ENCODE measurements around the gene KLHL7.

The KLHL7 gene

GRCh38 chr7:23076772-23077171 is 28.8 kb upstream of the KLHL7 start:
- no peaks in the 10 kb centered on the region for H3K9me3 ChIP-seq (ENCODE audit: control insufficient read depth, low read length)
- H3K4me1 ChIP-seq (ENCODE audit: control insufficient read depth, insufficient read depth, low read length): peaks cover 5% of the 10 kb centered on the region
- no peak overlapping the region for H3K4me3 ChIP-seq (ENCODE audit: insufficient read depth, low read depth, low read length)
- H3K27me3 ChIP-seq (ENCODE audit: control insufficient read depth, insufficient read depth, low read length, poor library complexity, severe bottlenecking): no peaks in the 10 kb centered on the region
- no peak overlapping the region for H3K27ac ChIP-seq (ENCODE audit: insufficient read depth, low read depth, low read length, poor library complexity, severe bottlenecking)
- 45 to 48% methylated on average over 3 of the region's 3 CpGs for WGBS, 2 experiments
- H3K36me3 ChIP-seq (ENCODE audit: control insufficient read depth, insufficient read depth, low read length): no peaks in the 10 kb centered on the region

GRCh38 chr7:23093111-23093510 is 12.5 kb upstream of the KLHL7 start:
- Histone ChIP-seq H3K27me3 (ENCODE audit: control insufficient read depth, insufficient read depth, low read length, poor library complexity, severe bottlenecking) (no peaks in the 10 kb centered on the region), H3K27ac (ENCODE audit: insufficient read depth, low read depth, low read length, poor library complexity, severe bottlenecking) (no peak overlapping the region), H3K4me1 (ENCODE audit: control insufficient read depth, insufficient read depth, low read length) (no peaks in the 10 kb centered on the region), H3K9me3 (ENCODE audit: control insufficient read depth, low read length) (no peaks in the 10 kb centered on the region), H3K36me3 (ENCODE audit: control insufficient read depth, insufficient read depth, low read length) (no peaks in the 10 kb centered on the region), H3K4me3 (ENCODE audit: insufficient read depth, low read depth, low read length) (no peak overlapping the region)
- WGBS, 2 experiments: 58 to 68% methylated on average over 2 of the region's 4 CpGs

GRCh38 chr7:23093546-23093945 is 12.0 kb upstream of the KLHL7 start:
- H3K27me3 ChIP-seq (ENCODE audit: control insufficient read depth, insufficient read depth, low read length, poor library complexity, severe bottlenecking): no peaks in the 10 kb centered on the region

GRCh38 chr7:23096518-23097290 is 8.9 kb upstream of the KLHL7 start:
- H3K4me3 ChIP-seq (ENCODE audit: insufficient read depth, low read depth, low read length): no peak overlapping the region
- no peaks in the 10 kb centered on the region for H3K27me3 ChIP-seq (ENCODE audit: control insufficient read depth, insufficient read depth, low read length, poor library complexity, severe bottlenecking)
- H3K27ac ChIP-seq (ENCODE audit: insufficient read depth, low read depth, low read length, poor library complexity, severe bottlenecking): no peak overlapping the region
- H3K9me3 ChIP-seq (ENCODE audit: control insufficient read depth, low read length): no peaks in the 10 kb centered on the region
- 90 to 98% methylated on average over 2 of the region's 2 CpGs for WGBS, 2 experiments
- no peaks in the 10 kb centered on the region for H3K4me1 ChIP-seq (ENCODE audit: control insufficient read depth, insufficient read depth, low read length)
- H3K36me3 ChIP-seq (ENCODE audit: control insufficient read depth, insufficient read depth, low read length): no peaks in the 10 kb centered on the region

More at GRCh38 chr7:23093546-23093945, 12.0 kb upstream of the KLHL7 start:
- Histone ChIP-seq H3K4me1 (ENCODE audit: control insufficient read depth, insufficient read depth, low read length) (no peaks in the 10 kb centered on the region), H3K9me3 (ENCODE audit: control insufficient read depth, low read length) (no peaks in the 10 kb centered on the region), H3K36me3 (ENCODE audit: control insufficient read depth, insufficient read depth, low read length) (no peaks in the 10 kb centered on the region), H3K4me3 (ENCODE audit: insufficient read depth, low read depth, low read length) (no peak overlapping the region), H3K27ac (ENCODE audit: insufficient read depth, low read depth, low read length, poor library complexity, severe bottlenecking) (no peak overlapping the region)
- 88 to 92% methylated on average over 1 of the region's 1 CpG for WGBS, 2 experiments

DNA sequence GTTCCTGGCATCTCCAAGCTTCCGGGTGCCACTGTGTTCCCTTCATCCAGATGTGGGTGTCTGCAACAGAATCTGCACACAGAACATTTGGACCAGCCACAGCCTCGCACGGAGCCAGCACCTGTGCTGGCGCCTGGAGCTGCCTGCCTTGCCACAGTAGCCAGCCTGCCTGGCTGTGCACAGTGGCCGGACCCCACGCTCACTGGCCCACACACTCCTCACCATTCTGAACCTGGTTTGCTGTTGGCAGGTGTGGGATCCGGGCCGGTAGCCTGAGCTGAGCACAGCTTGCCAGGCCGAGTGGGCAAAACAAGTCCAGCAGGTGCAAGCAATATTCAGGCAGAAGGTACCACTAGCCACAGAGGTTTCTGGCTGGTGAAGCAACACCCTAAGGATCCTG is 7.6 kb upstream of the KLHL7 start:
- H3K36me3 ChIP-seq (ENCODE audit: control insufficient read depth, insufficient read depth, low read length): no peaks in the 10 kb centered on the region
- H3K27ac ChIP-seq (ENCODE audit: insufficient read depth, low read depth, low read length, poor library complexity, severe bottlenecking): no peak overlapping the region
- H3K27me3 ChIP-seq (ENCODE audit: control insufficient read depth, insufficient read depth, low read length, poor library complexity, severe bottlenecking): no peaks in the 10 kb centered on the region
- 92 to 95% methylated on average over 9 of the region's 9 CpGs for WGBS, 2 experiments
- H3K9me3 ChIP-seq (ENCODE audit: control insufficient read depth, low read length): no peaks in the 10 kb centered on the region
- no peaks in the 10 kb centered on the region for H3K4me1 ChIP-seq (ENCODE audit: control insufficient read depth, insufficient read depth, low read length)
- H3K4me3 ChIP-seq (ENCODE audit: insufficient read depth, low read depth, low read length): no peak overlapping the region

- Histone ChIP-seq H3K4me1 (ENCODE audit: control insufficient read depth, insufficient read depth, low read length) (no peaks in the 10 kb centered on the region), H3K36me3 (ENCODE audit: control insufficient read depth, insufficient read depth, low read length) (no peaks in the 10 kb centered on the region), H3K4me3 (ENCODE audit: insufficient read depth, low read depth, low read length) (no peak overlapping the region), H3K9me3 (ENCODE audit: control insufficient read depth, low read length) (no peaks in the 10 kb centered on the region), H3K27ac (ENCODE audit: insufficient read depth, low read depth, low read length, poor library complexity, severe bottlenecking) (no peak overlapping the region), H3K27me3 (ENCODE audit: control insufficient read depth, insufficient read depth, low read length, poor library complexity, severe bottlenecking) (no peaks in the 10 kb centered on the region)
- 86 to 95% methylated on average over 2 of the region's 2 CpGs for WGBS, 2 experiments
Observed at GRCh38 chr7:23098460-23098859, 7.1 kb upstream of the KLHL7 start.

GRCh38 chr7:23100697-23101096 is 4.9 kb upstream of the KLHL7 start:
- Histone ChIP-seq H3K27me3 (ENCODE audit: control insufficient read depth, insufficient read depth, low read length, poor library complexity, severe bottlenecking) (no peaks in the 10 kb centered on the region), H3K4me3 (ENCODE audit: insufficient read depth, low read depth, low read length) (no peak overlapping the region), H3K9me3 (ENCODE audit: control insufficient read depth, low read length) (no peaks in the 10 kb centered on the region), H3K4me1 (ENCODE audit: control insufficient read depth, insufficient read depth, low read length) (no peaks in the 10 kb centered on the region), H3K36me3 (ENCODE audit: control insufficient read depth, insufficient read depth, low read length) (no peaks in the 10 kb centered on the region), H3K27ac (ENCODE audit: insufficient read depth, low read depth, low read length, poor library complexity, severe bottlenecking) (no peak overlapping the region)
- 60 to 64% methylated on average over 2 of the region's 2 CpGs for WGBS, 2 experiments

DNA sequence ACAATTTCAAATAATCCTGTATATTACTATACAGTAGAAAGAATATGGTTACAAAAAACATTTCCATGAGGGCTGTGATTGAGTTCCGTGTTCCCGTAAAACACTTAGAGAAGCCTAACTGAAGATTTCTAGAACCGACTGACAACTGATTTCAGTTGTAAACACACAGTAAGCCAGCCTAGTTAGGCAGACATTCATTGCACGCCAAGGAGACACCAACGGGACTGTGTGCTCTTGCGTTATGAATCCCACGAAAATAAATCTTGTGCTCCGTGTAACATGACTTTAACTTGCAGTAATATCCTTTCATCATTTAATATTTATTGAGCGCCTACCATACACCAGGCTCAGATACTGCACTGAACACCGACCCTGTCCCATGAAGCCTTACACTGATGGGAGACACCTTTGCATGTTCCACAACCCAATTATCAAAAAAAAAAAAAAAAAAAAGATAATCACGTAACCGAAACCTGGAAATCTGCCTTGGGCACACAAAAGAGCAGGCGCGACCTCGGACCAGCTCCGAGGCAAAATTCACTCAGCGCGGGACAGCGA is 420 bp upstream of the KLHL7 start:
- Histone ChIP-seq H3K4me1 (ENCODE audit: control insufficient read depth, insufficient read depth, low read length) (peaks cover 8% of the 10 kb centered on the region), H3K36me3 (ENCODE audit: control insufficient read depth, insufficient read depth, low read length) (no peaks in the 10 kb centered on the region), H3K4me3 (ENCODE audit: insufficient read depth, low read depth, low read length) (peak overlapping the region; percentile 99), H3K9me3 (ENCODE audit: control insufficient read depth, low read length) (no peaks in the 10 kb centered on the region), H3K27me3 (ENCODE audit: control insufficient read depth, insufficient read depth, low read length, poor library complexity, severe bottlenecking) (no peaks in the 10 kb centered on the region), H3K27ac (ENCODE audit: insufficient read depth, low read depth, low read length, poor library complexity, severe bottlenecking) (no peak overlapping the region)
- 1 to 2% methylated on average over 19 of the region's 19 CpGs for WGBS, 2 experiments

DNA sequence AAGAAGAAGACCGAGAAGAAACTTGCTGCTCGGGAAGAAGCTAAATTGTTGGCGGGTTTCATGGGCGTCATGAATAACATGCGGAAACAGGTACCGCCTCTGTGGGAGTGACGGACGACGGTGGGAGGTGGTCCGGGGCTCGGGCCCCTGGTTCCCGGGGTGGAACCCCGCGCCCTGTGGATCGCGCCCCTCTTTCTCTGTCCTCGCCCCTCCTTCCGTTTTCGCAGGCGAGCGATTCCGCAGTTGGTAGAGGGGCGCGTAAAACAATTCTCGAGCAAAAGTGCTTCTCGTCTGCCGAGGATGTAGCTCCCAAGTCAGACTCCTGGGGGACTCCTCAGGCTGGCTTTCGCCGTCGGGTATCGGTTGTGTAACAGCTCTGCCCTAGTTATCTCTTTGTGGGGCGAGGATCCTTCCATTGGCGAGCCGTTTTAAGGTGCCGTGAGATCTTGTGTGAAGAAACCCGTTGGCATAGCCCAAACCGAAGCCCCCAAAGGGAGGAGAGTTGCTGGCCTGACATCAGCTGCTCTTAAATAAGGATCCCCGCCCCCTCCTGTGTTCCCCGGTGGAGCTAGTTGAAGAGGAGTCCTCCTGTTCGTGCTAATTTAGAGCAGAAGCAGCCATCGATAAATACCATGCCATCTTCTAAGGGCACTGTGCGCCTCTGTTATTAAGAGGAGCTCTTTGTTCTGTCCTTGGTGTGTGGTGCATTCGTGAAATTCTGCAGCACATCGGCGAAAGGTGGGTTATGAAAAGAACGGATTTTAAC is 655 bp downstream of the KLHL7 start:
- peak overlapping the region; percentile 93 for H3K27ac ChIP-seq (ENCODE audit: insufficient read depth, low read depth, low read length, poor library complexity, severe bottlenecking)
- H3K9me3 ChIP-seq (ENCODE audit: control insufficient read depth, low read length): no peaks in the 10 kb centered on the region
- no peaks in the 10 kb centered on the region for H3K36me3 ChIP-seq (ENCODE audit: control insufficient read depth, insufficient read depth, low read length)
- H3K27me3 ChIP-seq (ENCODE audit: control insufficient read depth, insufficient read depth, low read length, poor library complexity, severe bottlenecking): no peaks in the 10 kb centered on the region
- H3K4me3 ChIP-seq (ENCODE audit: insufficient read depth, low read depth, low read length): peak overlapping the region; percentile 99
- WGBS, 2 experiments: 0% methylated on average over 45 to 46 of the region's 46 CpGs
- H3K4me1 ChIP-seq (ENCODE audit: control insufficient read depth, insufficient read depth, low read length): peaks cover 8% of the 10 kb centered on the region
